SKM-1 treated with dmso at 0.1 percent for 144 hours (cell line): ENCODE data around the gene NFYC.

Source experiments
- DNase-seq: peaks from one replicate; lab custom pipeline; 2025; ENCODE audit not compliant: unreplicated experiment; lab: John Stamatoyannopoulos, UW

The NFYC gene

GRCh38 chr1:40691538-40692428 lies at the start of gene NFYC:
NFYC (plus strand) TSS chr1:40691704; CDS start chr1:40738844, 47,140 bp downstream.
- DNase-seq, result peak; percentile 97

- DNase-seq, result no peak
Observed at GRCh38 chr1:40645118-40645680, 46.3 kb upstream of the NFYC start.

- DNase-seq, result no peak
Observed at GRCh38 chr1:40646315-40646714, 45.2 kb upstream of the NFYC start.

- no peak for DNase-seq
Observed at GRCh38 chr1:40648200-40648599, 43.3 kb upstream of the NFYC start.

- DNase-seq, result no peak
Observed at GRCh38 chr1:40648928-40649591, 42.4 kb upstream of the NFYC start.

GRCh38 chr1:40649592-40649930 lies 41.9 kb upstream of the NFYC start:
- DNase-seq, result no peak

DNA sequence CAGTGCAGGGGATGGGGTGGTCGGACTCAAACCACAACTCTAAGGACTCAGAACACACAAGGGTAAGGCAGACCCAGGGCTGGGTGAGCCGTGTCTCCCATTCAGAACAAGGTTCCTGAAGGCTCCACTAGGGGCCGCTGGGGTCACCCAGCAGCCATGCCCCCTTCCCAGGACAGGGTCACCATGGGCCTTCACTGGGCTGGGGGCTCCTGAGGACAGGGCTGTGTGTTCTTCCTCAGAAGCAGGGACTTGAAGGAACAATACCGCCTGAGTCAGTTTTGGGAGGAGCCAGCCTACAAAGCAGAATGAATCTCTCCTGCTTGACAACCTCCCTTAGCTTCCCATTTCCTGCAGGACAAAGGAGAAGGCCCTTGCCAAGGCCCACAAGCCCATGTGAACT lies 41.4 kb upstream of the NFYC start:
- no peak for DNase-seq

DNA sequence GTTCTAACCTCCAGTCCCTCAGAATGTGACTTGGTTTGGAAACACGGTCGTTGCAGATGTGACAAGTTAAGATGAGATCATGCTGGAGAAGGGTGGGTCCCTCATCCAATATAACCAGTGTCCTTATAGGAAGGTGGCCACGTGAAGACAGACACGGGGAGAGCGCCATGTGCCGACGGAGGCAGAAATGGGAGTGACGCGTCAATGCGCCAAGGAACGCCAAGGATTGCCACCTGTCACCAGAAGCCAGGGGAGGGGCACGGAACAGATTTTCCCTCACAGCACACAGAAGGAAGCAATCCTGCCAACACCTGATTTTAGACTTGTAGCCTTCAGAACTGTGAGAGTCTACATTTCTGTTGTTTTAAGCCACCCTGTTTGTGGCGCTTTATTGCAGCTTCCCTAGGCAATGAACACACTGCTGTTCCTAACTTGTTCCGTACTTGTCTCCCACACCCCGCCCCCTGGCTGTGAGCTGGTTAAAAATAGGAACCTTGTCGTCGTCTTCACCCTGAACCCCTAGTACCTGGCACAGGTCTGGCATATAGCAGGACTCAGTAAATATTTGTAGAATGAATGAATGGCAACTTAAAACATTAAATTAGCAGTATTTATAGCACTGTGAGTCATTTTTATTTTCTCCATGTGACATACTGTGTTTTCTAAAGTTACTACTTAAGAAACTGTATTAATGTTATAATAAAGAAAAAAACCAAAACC lies 40.2 kb upstream of the NFYC start:
- no peak for DNase-seq

DNA sequence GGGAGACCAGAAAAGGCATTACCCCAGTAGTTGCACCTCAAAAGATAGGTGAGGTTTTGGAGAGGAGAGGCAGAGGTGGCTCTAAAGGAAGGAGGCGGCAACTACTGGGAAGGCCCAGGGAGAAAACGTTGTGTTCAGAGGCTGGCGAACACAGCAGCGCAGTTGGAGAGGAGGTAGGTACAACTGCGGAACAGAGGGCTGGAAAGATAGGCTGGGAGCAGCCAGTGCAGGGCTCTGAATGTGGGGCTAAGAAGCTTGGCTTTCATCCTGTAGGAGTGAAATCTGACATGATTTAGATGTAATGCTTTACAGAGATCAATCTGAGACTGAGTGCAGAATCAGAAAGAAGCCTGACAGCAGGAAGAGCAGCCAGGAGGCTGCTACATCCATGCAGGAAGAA lies 39.0 kb upstream of the NFYC start:
- DNase-seq, result no peak

- no peak for DNase-seq
Observed at GRCh38 chr1:40652979-40653378, 38.5 kb upstream of the NFYC start.

DNA sequence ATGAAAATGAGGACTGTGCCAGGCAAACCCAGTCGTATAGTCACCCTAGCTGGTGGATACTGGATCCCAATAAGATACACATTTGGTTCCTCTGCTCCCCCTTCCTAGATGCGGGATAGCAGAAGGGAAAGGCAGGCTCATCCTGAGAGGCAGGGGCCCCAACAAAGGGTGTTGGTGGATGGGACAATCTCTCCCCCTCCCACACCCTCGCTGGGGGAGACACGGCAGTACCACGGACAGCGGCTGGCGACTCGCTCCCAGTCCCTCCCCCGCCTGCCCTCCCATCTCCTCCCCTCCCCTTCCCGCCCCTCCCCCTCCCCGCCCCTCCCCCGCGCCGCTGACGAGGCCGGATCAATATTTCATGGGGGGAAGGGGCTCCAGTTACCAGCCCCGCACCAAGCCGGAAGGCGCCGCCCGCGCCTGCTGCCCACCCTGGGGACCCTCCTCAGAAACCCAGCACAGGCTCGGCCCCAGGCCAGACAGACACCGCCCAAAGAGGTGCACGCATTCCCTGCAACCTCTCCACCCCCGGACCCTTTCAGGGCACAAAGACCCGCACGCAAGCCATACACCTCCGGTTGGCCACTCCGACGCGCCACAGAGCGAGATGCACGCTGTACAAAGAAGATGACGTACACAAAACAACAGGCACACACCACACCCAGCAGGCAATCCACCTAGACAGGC lies 37.5 kb upstream of the NFYC start:
- no peak for DNase-seq

DNA sequence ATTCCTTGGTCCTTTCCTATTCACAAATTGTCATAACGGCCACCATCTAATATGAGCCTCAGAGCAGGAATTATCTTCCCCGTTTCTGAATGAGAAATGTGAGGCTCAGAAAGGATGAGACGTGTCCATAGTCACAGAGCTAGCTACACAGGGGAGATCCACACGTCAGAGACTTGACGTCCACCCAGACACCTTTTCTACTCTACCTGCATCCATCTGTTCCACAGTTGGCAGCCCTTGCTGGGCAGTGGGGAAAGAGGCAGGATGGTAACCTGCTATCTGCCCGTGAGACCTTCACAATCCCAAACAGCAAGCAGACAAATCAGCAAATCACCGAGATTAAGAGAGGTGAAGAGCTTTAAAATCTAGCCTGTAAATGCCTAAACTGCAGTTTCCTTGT lies 34.5 kb upstream of the NFYC start:
- no peak for DNase-seq

DNA sequence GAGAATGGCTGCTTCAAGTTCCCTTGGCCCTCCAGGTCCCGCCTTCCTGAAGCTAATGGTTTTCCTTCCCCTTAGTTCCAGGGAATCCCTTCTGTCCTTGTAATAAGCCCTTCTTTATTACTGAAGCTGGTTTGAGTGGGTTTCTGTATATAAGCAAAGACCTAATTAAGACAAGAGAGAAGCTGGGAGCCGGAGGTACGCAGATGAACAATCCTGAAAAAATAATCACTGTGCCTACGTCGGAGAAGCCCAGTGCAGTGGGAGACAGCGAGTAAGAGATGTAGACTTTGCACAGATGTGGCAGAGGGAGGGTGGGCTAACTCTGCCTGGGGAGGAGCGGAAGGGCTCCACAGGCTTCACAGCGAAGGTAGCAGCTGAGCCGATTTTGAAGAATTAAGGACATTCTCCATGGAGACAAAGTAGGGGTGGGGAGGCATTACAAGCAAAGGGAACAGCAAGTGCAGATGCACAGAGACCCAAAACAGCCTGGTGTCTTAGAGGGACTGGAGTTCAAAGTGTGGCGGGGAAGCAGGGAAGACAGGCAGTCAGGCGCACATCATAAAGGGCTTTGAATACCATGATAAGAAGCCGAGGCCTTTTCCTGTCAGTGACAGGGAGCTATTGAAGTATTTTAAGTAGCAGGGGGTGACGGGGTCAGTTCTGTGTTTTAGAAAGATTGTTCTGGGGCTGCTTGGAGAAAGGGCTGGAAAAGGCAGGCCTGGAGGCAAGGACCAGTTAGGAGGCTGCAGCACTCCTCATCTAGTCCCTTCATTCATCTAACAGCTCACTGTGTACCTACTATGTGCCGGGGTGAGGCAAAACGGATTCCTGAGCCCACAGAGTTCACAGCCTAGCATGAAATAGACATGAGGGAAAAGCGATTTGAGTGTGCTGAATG lies 32.5 kb upstream of the NFYC start:
- no peak for DNase-seq

- DNase-seq, result no peak
Observed at GRCh38 chr1:40659649-40659947, 31.9 kb upstream of the NFYC start.

DNA sequence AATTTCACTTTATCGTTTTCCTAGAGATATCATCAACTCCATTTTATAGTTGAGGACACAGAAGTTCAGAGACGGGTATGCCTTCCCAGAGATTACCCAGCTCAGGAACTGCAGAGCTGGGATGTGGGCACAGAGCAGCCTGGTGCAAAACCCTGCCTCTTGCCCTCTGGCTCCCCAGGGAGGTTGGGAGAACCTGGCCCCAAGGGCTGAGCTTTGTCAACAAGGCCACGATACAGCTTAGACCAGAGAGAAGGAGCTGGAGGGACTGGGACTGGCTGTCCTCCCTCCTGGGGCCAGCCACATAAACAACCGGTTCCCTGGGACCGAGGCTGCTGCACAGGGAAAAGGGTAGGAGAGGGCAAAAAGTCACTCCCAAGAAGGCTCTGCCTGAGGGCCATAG lies 29.8 kb upstream of the NFYC start:
- no peak for DNase-seq

DNA sequence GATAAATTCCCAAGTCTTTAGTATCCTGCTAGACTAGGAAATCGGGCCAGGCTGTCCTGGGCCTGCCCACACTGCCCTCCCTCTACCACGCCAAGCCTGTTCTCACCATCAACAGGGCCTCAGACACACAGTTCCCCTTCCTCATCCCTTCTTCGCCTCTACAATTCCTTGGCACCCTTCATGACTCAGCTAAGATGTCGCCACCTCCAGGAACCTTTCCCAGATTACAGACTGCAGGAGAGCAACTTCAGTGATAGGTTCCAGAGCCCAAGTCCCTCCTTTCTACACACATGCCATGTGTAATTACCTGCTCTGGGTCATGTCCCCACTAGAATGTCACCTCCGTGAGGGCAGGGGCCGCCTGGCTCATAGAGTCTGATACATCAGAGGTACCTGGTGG lies 29.4 kb upstream of the NFYC start:
- no peak for DNase-seq

GRCh38 chr1:40662864-40663263 lies 28.6 kb upstream of the NFYC start:
- no peak for DNase-seq

GRCh38 chr1:40663324-40664166 lies 28.0 kb upstream of the NFYC start:
- DNase-seq, result no peak

GRCh38 chr1:40664167-40664537 lies 27.4 kb upstream of the NFYC start:
- no peak for DNase-seq
